H9 (cell line): ENCODE results near the gene MYH15. TPM values are rescaled to one million over a fixed set of nuclear protein-coding genes. Genes with fewer than 3 reads are reported as not detected.

Experiments used
- DNase-seq: peaks from one replicate; pipeline ENCODE4 v3.0.0-alpha.2; 2017
- H2AFZ ChIP-seq: one replicate; pipeline ENCODE4 v1.6.1; 2013; ENCODE audit warnings: mild to moderate bottlenecking, low read length, control low read depth, moderate library complexity
- H2AK5ac ChIP-seq: 2 replicates; pipeline ENCODE4 v1.6.1; 2013; ENCODE audit warnings: low read length, control low read depth, mixed read lengths; ENCODE audit not compliant: insufficient read length
- H2BK120ac ChIP-seq: one replicate; pipeline ENCODE4 v1.6.1; 2013; ENCODE audit warnings: low read depth, mild to moderate bottlenecking, low read length, control low read depth, inconsistent platforms; ENCODE audit not compliant: poor library complexity, severe bottlenecking
- H2BK12ac ChIP-seq: 2 replicates; pipeline ENCODE4 v1.6.1; 2013; ENCODE audit warnings: low read length, control low read depth, mixed read lengths, low read depth; ENCODE audit not compliant: insufficient read length
- H2BK15ac ChIP-seq: 2 replicates; pipeline ENCODE4 v1.6.1; 2013; ENCODE audit warnings: low read depth, low read length, control low read depth
- H2BK20ac ChIP-seq: one replicate; pipeline ENCODE4 v1.6.1; 2013; ENCODE audit warnings: low read depth, mild to moderate bottlenecking, low read length, control low read depth, inconsistent platforms; ENCODE audit not compliant: poor library complexity, severe bottlenecking
- H2BK5ac ChIP-seq: 2 replicates; pipeline ENCODE4 v1.6.1; 2013; ENCODE audit warnings: low read length, control low read depth, mixed read lengths; ENCODE audit not compliant: insufficient read length
- H3K14ac ChIP-seq: 2 replicates; pipeline ENCODE4 v1.6.1; 2013; ENCODE audit warnings: low read length, control low read depth; ENCODE audit not compliant: insufficient read depth
- H3K18ac ChIP-seq: 2 replicates; pipeline ENCODE4 v1.6.1; 2013; ENCODE audit warnings: low read depth, mild to moderate bottlenecking, mixed read lengths, low read length, control low read depth; ENCODE audit not compliant: insufficient read length
- H3K23ac ChIP-seq: 2 replicates; pipeline ENCODE4 v1.6.1; 2013; ENCODE audit warnings: low read length, control low read depth, mixed read lengths, low read depth; ENCODE audit not compliant: insufficient read length
- H3K23me2 ChIP-seq: 2 replicates; pipeline ENCODE4 v1.6.1; 2013; ENCODE audit warnings: low read depth, mild to moderate bottlenecking, mixed read lengths, low read length, control low read depth; ENCODE audit not compliant: insufficient read length, poor library complexity, severe bottlenecking
- H3K27ac ChIP-seq: 2 replicates; pipeline ENCODE4 v1.5.1; 2013; ENCODE audit warnings: low read length, control low read depth, mixed read lengths, low read depth; ENCODE audit not compliant: insufficient read length
- H3K27me3 ChIP-seq: 2 replicates; pipeline ENCODE4 v1.6.1; 2013; ENCODE audit warnings: low read length, control low read depth, inconsistent platforms; ENCODE audit not compliant: insufficient read depth
- H3K4ac ChIP-seq: 2 replicates; pipeline ENCODE4 v1.6.1; 2013; ENCODE audit warnings: low read depth, mild to moderate bottlenecking, control low read depth, inconsistent platforms, low read length, moderate library complexity
- H3K4me1 ChIP-seq: 2 replicates; pipeline ENCODE4 v1.6.1; 2013; ENCODE audit warnings: low read length, control low read depth, inconsistent platforms; ENCODE audit not compliant: insufficient read depth
- H3K4me2 ChIP-seq: 2 replicates; pipeline ENCODE4 v1.6.1; 2013; ENCODE audit warnings: low read length, control low read depth, mixed read lengths; ENCODE audit not compliant: insufficient read length, insufficient read depth
- H3K56ac ChIP-seq: 2 replicates; pipeline ENCODE4 v1.6.1; 2013; ENCODE audit warnings: low read depth, mild to moderate bottlenecking, mixed read lengths, low read length, control low read depth; ENCODE audit not compliant: insufficient read length
- H3K79me1 ChIP-seq: 2 replicates; pipeline ENCODE4 v1.6.1; 2013; ENCODE audit warnings: low read depth, mild to moderate bottlenecking, moderate library complexity, low read length, control low read depth, inconsistent platforms; ENCODE audit not compliant: insufficient read depth, poor library complexity, severe bottlenecking
- H3K79me2 ChIP-seq: 2 replicates; pipeline ENCODE4 v1.6.1; 2013; ENCODE audit warnings: low read length, control low read depth, inconsistent platforms; ENCODE audit not compliant: insufficient read depth
- H3K9ac ChIP-seq: 2 replicates; pipeline ENCODE4 v1.6.1; 2013; ENCODE audit warnings: low read length, control low read depth, mixed read lengths; ENCODE audit not compliant: insufficient read length; ENCODE audit errors: extremely low read depth
- H3K9me3 ChIP-seq: one replicate; pipeline ENCODE4 v1.6.1; 2013; ENCODE audit warnings: low read depth, low read length, inconsistent platforms; ENCODE audit not compliant: control insufficient read depth
- H3T11ph ChIP-seq: one replicate; pipeline ENCODE4 v1.6.1; 2013; ENCODE audit warnings: mild to moderate bottlenecking, low read length, control low read depth, inconsistent platforms
- H4K20me1 ChIP-seq: one replicate; pipeline ENCODE4 v1.6.1; 2013; ENCODE audit not compliant: control insufficient read depth, insufficient read length, insufficient read depth
- H4K5ac ChIP-seq: 2 replicates; pipeline ENCODE4 v1.6.1; 2013; ENCODE audit warnings: low read depth, mild to moderate bottlenecking, mixed read lengths, low read length, control low read depth; ENCODE audit not compliant: insufficient read length
- H4K8ac ChIP-seq: replicated peaks from 2 replicates; pipeline ENCODE4 v1.6.1; 2013; ENCODE audit warnings: low read length, control low read depth, mixed read lengths, low read depth; ENCODE audit not compliant: insufficient read length
- H4K91ac ChIP-seq: 2 replicates; pipeline ENCODE4 v1.6.1; 2013; ENCODE audit warnings: low read depth, mild to moderate bottlenecking, moderate library complexity, mixed read lengths, low read length, control low read depth; ENCODE audit not compliant: insufficient read length
- H3K27ac Mint-ChIP-seq, 3 experiments: 2 replicates in 2 of 3; 3 replicates in 1 of 3; pipeline ENCODE4 v1.8.0; 2020 to 2021; ENCODE audit warnings: mixed read lengths in 3 of 3, mild to moderate bottlenecking in 1 of 3, moderate library complexity in 1 of 3
- H3K27me3 Mint-ChIP-seq: 2 replicates; pipeline ENCODE4 v1.8.0; 2021; ENCODE audit warnings: low read depth, mild to moderate bottlenecking, moderate library complexity, mixed read lengths
- H3K36me3 Mint-ChIP-seq, 3 experiments: 2 replicates in 2 of 3; 3 replicates in 1 of 3; pipeline ENCODE4 v1.8.0; 2020 to 2021; ENCODE audit warnings: low read depth in 3 of 3, mixed read lengths in 3 of 3; ENCODE audit not compliant: insufficient read depth in 1 of 3
- H3K4me1 Mint-ChIP-seq, 2 experiments: 2 replicates each; pipeline ENCODE4 v1.8.0; 2020; ENCODE audit warnings: mixed read lengths in 2 of 2
- H3K4me3 Mint-ChIP-seq, 2 experiments: 2 replicates in 1 of 2; 3 replicates in 1 of 2; pipeline ENCODE4 v1.8.0; 2020 to 2021; ENCODE audit warnings: mild to moderate bottlenecking in 2 of 2, mixed read lengths in 2 of 2, moderate library complexity in 1 of 2
- H3K9me3 Mint-ChIP-seq, 2 experiments: 2 replicates in 1 of 2; 3 replicates in 1 of 2; pipeline ENCODE4 v1.8.0; 2020; ENCODE audit warnings: mild to moderate bottlenecking in 2 of 2, mixed read lengths in 2 of 2, moderate library complexity in 1 of 2
- WGBS: extraction: QIAGEN DNeasy Blood & Tissue Kit; methylation state at CpG from one replicate; pipeline ENCODE4 v1.1.7; 2013; ENCODE audit warnings: missing lambda C conversion rate, low lambda C conversion rate, mixed read lengths; ENCODE audit not compliant: insufficient read length; ENCODE audit errors: extremely low coverage; 5-methylcytosine and 5-hydroxymethylcytosine counted together
- total RNA-seq: library from RNA; stranded (reverse); gene quantifications from 2 replicates; pipeline ENCODE4 v1.2.1, GENCODE V29; 2021
- TF ChIP-seq, protein P1 (sequence below): fragments of 200-600 bp; sonication (generic); conservative IDR thresholded peaks from 3 replicates; pipeline ENCODE4 v1.8.0; 2021; ENCODE audit warnings: antibody characterized with exemption, mild to moderate bottlenecking

Gene MYH15
- total RNA-seq, 1 experiment from 2014 or later, result 0.13 TPM

DNA sequence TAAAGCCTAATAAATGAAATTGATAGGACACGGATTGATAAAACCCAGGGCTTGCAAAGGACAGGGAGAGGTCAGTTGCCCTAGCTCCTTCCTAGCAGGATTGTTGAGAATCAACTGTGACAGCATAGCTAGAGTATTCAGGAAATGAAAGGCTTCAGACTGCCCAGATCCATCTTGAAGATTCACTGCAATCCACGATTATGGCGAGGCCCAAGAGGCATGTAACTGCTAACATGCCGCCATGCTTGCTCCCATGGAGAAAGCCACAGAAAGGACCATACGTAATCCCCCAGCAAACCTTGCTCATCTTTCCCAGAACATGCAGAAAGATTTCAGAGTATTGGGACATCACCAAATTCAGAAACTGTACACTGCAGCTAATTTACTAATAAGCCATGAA is 41.3 kb downstream of the MYH15 start:
- peaks cover 5% of the 10 kb centered on the region; the same call in 1 of the 2 replicates for H3K4me1 ChIP-seq
- H3K27me3 ChIP-seq, result no peaks in the 10 kb centered on the region
- no peak overlapping the region for H2BK20ac ChIP-seq
- no peaks in the 10 kb centered on the region for H3K9me3 Mint-ChIP-seq
- no peak overlapping the region for H2BK5ac ChIP-seq
- H3K14ac ChIP-seq, result no peak overlapping the region
- H3K79me2 ChIP-seq, result no peaks in the 10 kb centered on the region
- H2BK15ac ChIP-seq, result no peak overlapping the region
- H4K8ac ChIP-seq, result no peak overlapping the region
- H3K56ac ChIP-seq, result no peak overlapping the region
- H3K18ac ChIP-seq, result no peak overlapping the region
- no peaks in the 10 kb centered on the region for H3K9me3 ChIP-seq
- H3K23me2 ChIP-seq, result no peaks in the 10 kb centered on the region
- H3T11ph ChIP-seq, result no peak overlapping the region
- H2BK12ac ChIP-seq, result no peak overlapping the region
- H3K27me3 Mint-ChIP-seq, result no peaks in the 10 kb centered on the region
- no peak overlapping the region for H2AFZ ChIP-seq
- H4K91ac ChIP-seq, result no peak overlapping the region
- H3K79me1 ChIP-seq, result no peaks in the 10 kb centered on the region
- no peak overlapping the region for H3K9ac ChIP-seq
- TF ChIP-seq, protein P1, sequence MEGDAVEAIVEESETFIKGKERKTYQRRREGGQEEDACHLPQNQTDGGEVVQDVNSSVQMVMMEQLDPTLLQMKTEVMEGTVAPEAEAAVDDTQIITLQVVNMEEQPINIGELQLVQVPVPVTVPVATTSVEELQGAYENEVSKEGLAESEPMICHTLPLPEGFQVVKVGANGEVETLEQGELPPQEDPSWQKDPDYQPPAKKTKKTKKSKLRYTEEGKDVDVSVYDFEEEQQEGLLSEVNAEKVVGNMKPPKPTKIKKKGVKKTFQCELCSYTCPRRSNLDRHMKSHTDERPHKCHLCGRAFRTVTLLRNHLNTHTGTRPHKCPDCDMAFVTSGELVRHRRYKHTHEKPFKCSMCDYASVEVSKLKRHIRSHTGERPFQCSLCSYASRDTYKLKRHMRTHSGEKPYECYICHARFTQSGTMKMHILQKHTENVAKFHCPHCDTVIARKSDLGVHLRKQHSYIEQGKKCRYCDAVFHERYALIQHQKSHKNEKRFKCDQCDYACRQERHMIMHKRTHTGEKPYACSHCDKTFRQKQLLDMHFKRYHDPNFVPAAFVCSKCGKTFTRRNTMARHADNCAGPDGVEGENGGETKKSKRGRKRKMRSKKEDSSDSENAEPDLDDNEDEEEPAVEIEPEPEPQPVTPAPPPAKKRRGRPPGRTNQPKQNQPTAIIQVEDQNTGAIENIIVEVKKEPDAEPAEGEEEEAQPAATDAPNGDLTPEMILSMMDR, result no peak
- no peak overlapping the region for H2BK120ac ChIP-seq
- WGBS, result no CpG with 5 or more reads among the region's 5 CpGs
- no peak overlapping the region for H3K27ac Mint-ChIP-seq
- DNase-seq, result no peak
- H3K4ac ChIP-seq, result no peak overlapping the region
- H3K27ac ChIP-seq, result no peak overlapping the region
- H3K4me2 ChIP-seq, result no peak overlapping the region
- no peak overlapping the region for H3K4me3 Mint-ChIP-seq
- H4K5ac ChIP-seq, result no peak overlapping the region
- no peak overlapping the region for H2AK5ac ChIP-seq
- no peaks in the 10 kb centered on the region for H3K36me3 Mint-ChIP-seq
- peaks cover 8 to 20% of the 10 kb centered on the region in 2 experiments for H3K4me1 Mint-ChIP-seq
- no peaks in the 10 kb centered on the region for H4K20me1 ChIP-seq
- H3K23ac ChIP-seq, result no peak overlapping the region
